GM11168 (cell line): ENCODE results near the gene STRA8.

Experiments
- in situ Hi-C: fragments of 300-500 bp; cut with MboI; formaldehyde crosslinking; loops from one replicate; pipeline ENCODE4 v1.12.0; 2022; ENCODE audit warnings: low sequenced_read_pairs; ENCODE audit not compliant: unreplicated experiment

The STRA8 gene

GRCh38 chr7:135290594-135290993 is 57.0 kb downstream of the STRA8 start:
- in situ Hi-C loops = no loop called here

- in situ Hi-C loops = no loop called here
These were observed 58.2 kb downstream of the STRA8 start for GRCh38 chr7:135291809-135292253.

DNA sequence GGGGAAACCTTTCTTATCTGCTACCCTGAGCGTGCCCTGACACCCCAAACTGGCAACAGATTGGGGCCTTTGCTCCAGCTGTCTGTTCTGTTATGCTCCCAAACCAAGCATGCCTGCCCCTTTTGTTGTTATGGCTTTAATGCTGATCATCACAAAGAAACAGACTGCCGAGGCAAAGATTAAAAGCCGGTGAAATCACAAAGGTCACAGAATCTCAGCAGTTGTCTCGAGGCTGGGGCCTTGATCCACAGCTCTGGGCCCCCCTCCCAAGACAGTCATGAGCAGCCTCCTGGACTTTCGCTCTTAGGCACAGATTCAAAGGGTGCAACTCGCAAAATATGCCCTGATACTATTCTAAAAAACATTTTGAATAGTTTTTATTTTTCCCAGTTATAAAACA is 65.6 kb downstream of the STRA8 start:
- in situ Hi-C loops = no loop called here

DNA sequence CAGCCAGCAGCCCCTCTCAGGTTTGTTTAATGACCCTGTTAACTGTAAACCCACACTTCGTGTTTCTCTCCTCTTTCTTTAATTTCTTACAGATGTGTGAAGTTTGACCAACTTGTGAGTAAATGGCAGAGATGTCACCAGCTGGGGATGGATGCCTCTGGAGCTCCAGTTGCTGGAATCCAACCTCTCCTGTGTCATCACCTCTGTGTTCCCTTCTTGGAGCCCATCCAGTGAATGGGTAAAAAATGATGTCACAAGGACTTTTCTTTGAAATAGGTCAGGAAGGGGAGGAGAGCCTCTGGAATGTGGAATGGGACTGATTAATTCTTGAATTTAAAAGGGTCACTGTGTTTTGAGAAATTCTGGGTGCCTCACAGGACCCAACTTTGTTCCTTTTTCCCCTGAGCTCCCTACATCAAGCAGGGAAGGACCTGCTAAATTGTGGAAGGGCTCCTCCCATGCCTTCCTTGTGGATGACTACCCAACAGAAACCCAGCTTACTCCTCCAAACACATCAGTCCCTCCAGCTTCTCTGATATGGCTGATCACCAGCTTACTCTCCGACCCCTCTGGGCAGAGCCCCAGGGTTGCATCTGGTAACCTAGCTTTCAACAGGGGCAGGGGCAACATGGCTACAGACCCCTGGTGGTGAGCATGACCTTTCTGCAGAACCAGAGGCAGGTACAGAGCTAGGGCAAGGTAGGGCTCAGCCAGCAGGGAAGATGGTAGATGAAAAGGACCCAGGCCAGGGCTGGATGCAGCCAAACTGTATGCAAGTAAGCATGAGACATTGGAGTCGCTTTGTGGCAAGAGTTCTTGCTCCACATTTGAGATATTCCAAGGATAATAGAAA is 67.5 kb downstream of the STRA8 start:
- in situ Hi-C loops = no loop called here
